K562 (cell line): Measurements from ENCODE around the gene HSPA1L. TPM values are rescaled to one million over a fixed set of nuclear protein-coding genes. Genes with fewer than 3 reads are reported as not detected.

ENCODE experiments used
- CBX3 ChIP-seq, 2 experiments: IDR thresholded peaks; 1 replicate in 1 of 2; 2 replicates in 1 of 2; pipeline ENCODE4 v1.6.1; 2012; ENCODE audit warnings: inconsistent platforms in 2 of 2, low read length in 2 of 2, borderline replicate concordance in 1 of 2, control low read depth in 1 of 2
- CREB3L1 ChIP-seq: fragments of 450-650 bp; IDR thresholded peaks from 2 replicates; pipeline ENCODE4 v1.6.1; 2014; ENCODE audit warnings: low read depth, mild to moderate bottlenecking, moderate library complexity, borderline replicate concordance
- CTCFL ChIP-seq: IDR thresholded peaks from 2 replicates; pipeline ENCODE4 v1.6.1; 2011; ENCODE audit warnings: borderline replicate concordance, low read depth, mild to moderate bottlenecking, moderate library complexity, low read length; ENCODE audit not compliant: insufficient read depth, poor library complexity, severe bottlenecking
- DPF2 ChIP-seq: fragments of 450-650 bp; IDR thresholded peaks from 2 replicates; pipeline ENCODE4 v1.6.1; 2016
- FIP1L1 ChIP-seq: fragments of 200-400 bp; formaldehyde crosslinking; IDR thresholded peaks from 2 replicates; pipeline ENCODE4 v1.6.1; 2018; ENCODE audit warnings: mild to moderate bottlenecking, low read depth, low read length; ENCODE audit not compliant: poor library complexity, severe bottlenecking
- HMGXB4 ChIP-seq: sonication (generic); formaldehyde crosslinking; IDR thresholded peaks from 2 replicates; pipeline ENCODE4 v1.8.1; 2023; ENCODE audit warnings: mild to moderate bottlenecking, missing genetic modification reagents
- KDM1A ChIP-seq, 2 experiments: fragments of 450-650 bp; IDR thresholded peaks; 2 replicates each; pipeline ENCODE4 v1.6.1; 2016; ENCODE audit warnings: mild to moderate bottlenecking in 2 of 2
- KDM2B ChIP-seq: fragments of 250-450 bp; sonication (Bioruptor Pico); IDR thresholded peaks from 2 replicates; pipeline ENCODE4 v1.8.0; 2021; ENCODE audit warnings: mild to moderate bottlenecking, moderate library complexity
- PHF20 ChIP-seq: fragments of 450-650 bp; IDR thresholded peaks from 2 replicates; pipeline ENCODE4 v1.6.1; 2018; ENCODE audit not compliant: partially characterized antibody
- TGIF2 ChIP-seq: sonication (generic); formaldehyde crosslinking; IDR thresholded peaks from 2 replicates; pipeline ENCODE4 v1.8.1; 2022; ENCODE audit warnings: mild to moderate bottlenecking, missing genetic modification reagents, moderate library complexity
- ZZZ3 ChIP-seq: fragments of 450-650 bp; IDR thresholded peaks from 2 replicates; pipeline ENCODE4 v1.6.1; 2016; ENCODE audit warnings: antibody characterized with exemption, mild to moderate bottlenecking, moderate library complexity
- polyA plus RNA-seq, 8 experiments: library from polyadenylated mRNA; depleted of rRNA in 4 of 8; stranded (reverse) in 5 of 8; unstranded in 3 of 8; fragments of >200 nt; fragmentation: Nextera tagmentation in 2 of 8; fragmentation: Illumina TruSeq in 1 of 8; extraction: Ambion mirVana in 2 of 8; extraction: Trizol in 1 of 8; gene quantifications; 2 replicates each; pipeline versions ENCODE4 v1.2.1 to v1.2.3, GENCODE V29; 2011 to 2014; ENCODE audit warnings: inconsistent platforms in 1 of 8, missing spikeins in 1 of 8
- total RNA-seq, 7 experiments: library from RNA; depleted of rRNA in 6 of 7; stranded (reverse); fragments of >200 nt in 6 of 7; fragmentation: Illumina TruSeq in 2 of 7; extraction: Trizol in 2 of 7; gene quantifications; 2 replicates each; pipeline versions ENCODE4 v1.2.1 to v1.2.3, GENCODE V29; 2011 to 2021; ENCODE audit warnings: low replicate concordance in 1 of 7
- TF ChIP-seq, protein P1 (sequence below): fragments of 450-650 bp; conservative IDR thresholded peaks from 2 replicates; pipeline ENCODE4 v1.6.1; 2016; ENCODE audit warnings: missing genetic modification characterization, low read depth, mild to moderate bottlenecking, missing compliant biosample characterization, moderate library complexity
- TF ChIP-seq, protein P2 (sequence below): fragments of 450-650 bp; IDR thresholded peaks from 2 replicates; pipeline ENCODE4 v1.6.1; 2017; ENCODE audit warnings: mild to moderate bottlenecking, moderate library complexity
- TF ChIP-seq, protein P3 (sequence below): fragments of 450-650 bp; formaldehyde crosslinking; IDR thresholded peaks from 2 replicates; pipeline ENCODE4 v1.4.0; 2022; ENCODE audit warnings: missing genetic modification characterization

HSPA1L gene
- total and polyA plus RNA-seq, 9 of the 15 experiments (the other 6 are each of a cell fraction or from before 2014, with no cell fraction given) = 0.14 to 2.1 (median 1.3) TPM

- TF ChIP-seq, protein P1, sequence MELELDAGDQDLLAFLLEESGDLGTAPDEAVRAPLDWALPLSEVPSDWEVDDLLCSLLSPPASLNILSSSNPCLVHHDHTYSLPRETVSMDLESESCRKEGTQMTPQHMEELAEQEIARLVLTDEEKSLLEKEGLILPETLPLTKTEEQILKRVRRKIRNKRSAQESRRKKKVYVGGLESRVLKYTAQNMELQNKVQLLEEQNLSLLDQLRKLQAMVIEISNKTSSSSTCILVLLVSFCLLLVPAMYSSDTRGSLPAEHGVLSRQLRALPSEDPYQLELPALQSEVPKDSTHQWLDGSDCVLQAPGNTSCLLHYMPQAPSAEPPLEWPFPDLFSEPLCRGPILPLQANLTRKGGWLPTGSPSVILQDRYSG (tag) = no peak
- TF ChIP-seq FIP1L1 = peak; percentile 89
- 0 out of 2 replicates have a peak, but pooled peaks have one; percentile 19 for TF ChIP-seq KDM2B (CRISPR knock-in tag)
- TF ChIP-seq, protein P2, sequence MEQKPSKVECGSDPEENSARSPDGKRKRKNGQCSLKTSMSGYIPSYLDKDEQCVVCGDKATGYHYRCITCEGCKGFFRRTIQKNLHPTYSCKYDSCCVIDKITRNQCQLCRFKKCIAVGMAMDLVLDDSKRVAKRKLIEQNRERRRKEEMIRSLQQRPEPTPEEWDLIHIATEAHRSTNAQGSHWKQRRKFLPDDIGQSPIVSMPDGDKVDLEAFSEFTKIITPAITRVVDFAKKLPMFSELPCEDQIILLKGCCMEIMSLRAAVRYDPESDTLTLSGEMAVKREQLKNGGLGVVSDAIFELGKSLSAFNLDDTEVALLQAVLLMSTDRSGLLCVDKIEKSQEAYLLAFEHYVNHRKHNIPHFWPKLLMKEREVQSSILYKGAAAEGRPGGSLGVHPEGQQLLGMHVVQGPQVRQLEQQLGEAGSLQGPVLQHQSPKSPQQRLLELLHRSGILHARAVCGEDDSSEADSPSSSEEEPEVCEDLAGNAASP = no peak
- no peak for TF ChIP-seq KDM1A (IDR thresholded peaks at IDR 0.05)
- TF ChIP-seq PHF20 = peak; percentile 100
- TF ChIP-seq HMGXB4 = peak; percentile 98
- no peak for TF ChIP-seq TGIF2
- peak; percentile 80 for TF ChIP-seq CTCFL
- no peak for TF ChIP-seq ZZZ3
- TF ChIP-seq, protein P3, sequence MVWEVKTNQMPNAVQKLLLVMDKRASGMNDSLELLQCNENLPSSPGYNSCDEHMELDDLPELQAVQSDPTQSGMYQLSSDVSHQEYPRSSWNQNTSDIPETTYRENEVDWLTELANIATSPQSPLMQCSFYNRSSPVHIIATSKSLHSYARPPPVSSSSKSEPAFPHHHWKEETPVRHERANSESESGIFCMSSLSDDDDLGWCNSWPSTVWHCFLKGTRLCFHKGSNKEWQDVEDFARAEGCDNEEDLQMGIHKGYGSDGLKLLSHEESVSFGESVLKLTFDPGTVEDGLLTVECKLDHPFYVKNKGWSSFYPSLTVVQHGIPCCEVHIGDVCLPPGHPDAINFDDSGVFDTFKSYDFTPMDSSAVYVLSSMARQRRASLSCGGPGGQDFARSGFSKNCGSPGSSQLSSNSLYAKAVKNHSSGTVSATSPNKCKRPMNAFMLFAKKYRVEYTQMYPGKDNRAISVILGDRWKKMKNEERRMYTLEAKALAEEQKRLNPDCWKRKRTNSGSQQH (CRISPR knock-in tag) = 0 out of 2 replicates have a peak, but pooled peaks have one; percentile 36
- TF ChIP-seq CREB3L1 = peak; percentile 79
- TF ChIP-seq DPF2 = peak; percentile 45
- peak in 1 of 2 experiments; percentile 67; a peak in 2 of 3 replicates for TF ChIP-seq CBX3 (IDR thresholded peaks at IDR 0.05; ENCODE audit: borderline replicate concordance in 1 of 2, low read length in 2 of 2)
Measured at GRCh38 chr6:31806470-31807272, 8.4 kb downstream of the HSPA1L start, which contains the start of gene LSM2 (continued).
